Endothelial cell of umbilical vein (primary cell): ENCODE results near the gene ATP5IF1. TPM values are rescaled to one million over a fixed set of nuclear protein-coding genes. Genes with fewer than 3 reads are reported as not detected.

Experiments used
- BruUV-seq: library from RNA; stranded (reverse); fragments of 400-500 nt; replicated peaks from 2 replicates; lab custom pipeline; 2021; lab: Mats Ljungman, UMichigan
- CTCF ChIA-PET: fragments of 300-600, 350-600 bp; sonication (Branson Sonifier 250); formaldehyde crosslinking; loops from one replicate; lab custom pipeline; 2021; ENCODE audit warnings: antibody characterized with exemption, inconsistent platforms; lab: Charles Lee
- POLR2A ChIA-PET: fragments of 300-600, 350-600 bp; sonication (Branson Sonifier 250); formaldehyde crosslinking; loops from one replicate; lab custom pipeline; 2021; ENCODE audit warnings: antibody characterized with exemption, inconsistent platforms; lab: Charles Lee
- DNase-seq: peaks from one replicate; pipeline ENCODE4 v3.0.0-alpha.2; 2011; ENCODE audit warnings: low read depth, low spot score
- FAIRE-seq: peaks from 2 replicates; lab custom pipeline; 2011; peaks lifted over from hg19 to GRCh38; lab: Jason Lieb, UNC
- H2AFZ ChIP-seq: 2 replicates; pipeline ENCODE4 v1.6.0; 2012; ENCODE audit warnings: low read depth, low read length, control low read depth, inconsistent platforms
- H3K27ac ChIP-seq: 2 replicates; pipeline ENCODE4 v1.5.1; 2011; ENCODE audit warnings: low read depth, mild to moderate bottlenecking, control low read depth, low read length, moderate library complexity; ENCODE audit not compliant: insufficient read depth
- H3K27me3 ChIP-seq, 2 experiments: 2 replicates each; pipeline versions ENCODE4 v1.6.0 to v1.6.1; 2011; ENCODE audit warnings: low read length in 2 of 2, mixed read lengths in 1 of 2; ENCODE audit not compliant: control insufficient read depth in 2 of 2, insufficient read depth in 2 of 2
- H3K36me3 ChIP-seq, 2 experiments: 2 replicates in 1 of 2; 3 replicates in 1 of 2; pipeline ENCODE4 v1.5.1; 2011; ENCODE audit warnings: low read length in 2 of 2, mild to moderate bottlenecking in 1 of 2, moderate library complexity in 1 of 2; ENCODE audit not compliant: control insufficient read depth in 2 of 2, insufficient read depth in 2 of 2; ENCODE audit errors: extremely low read depth in 1 of 2
- H3K4me1 ChIP-seq: 3 replicates; pipeline ENCODE4 v1.5.1; 2011; ENCODE audit warnings: mild to moderate bottlenecking, low read length; ENCODE audit not compliant: control insufficient read depth, insufficient read depth; ENCODE audit errors: extremely low read depth
- H3K4me2 ChIP-seq: 2 replicates; pipeline ENCODE4 v1.6.1; 2011; ENCODE audit warnings: low read length, control low read depth, mixed read lengths; ENCODE audit not compliant: insufficient read depth
- H3K4me3 ChIP-seq, 3 experiments: fragments of 200-600 bp in 1 of 3; sonication (generic), shearing (Covaris generic) in 1 of 3; replicated peaks in 1 of 3; 2 replicates each; pipeline ENCODE4 v1.5.1; 2011 to 2016; ENCODE audit warnings: control low read depth in 3 of 3, low read length in 3 of 3, mild to moderate bottlenecking in 2 of 3, inconsistent platforms in 1 of 3, low read depth in 1 of 3, moderate library complexity in 1 of 3; ENCODE audit not compliant: insufficient read depth in 1 of 3
- H3K79me2 ChIP-seq: 2 replicates; pipeline ENCODE4 v1.6.0; 2012; ENCODE audit warnings: low read length, inconsistent platforms; ENCODE audit not compliant: control insufficient read depth, insufficient read depth
- H3K9ac ChIP-seq: replicated peaks from 2 replicates; pipeline ENCODE3; 2011; ENCODE audit warnings: low read length, control low read depth; ENCODE audit not compliant: insufficient read depth; ENCODE audit errors: extremely low read depth
- H3K9me1 ChIP-seq: replicated peaks from 3 replicates; pipeline ENCODE4 v1.6.0; 2011; ENCODE audit warnings: mild to moderate bottlenecking, low read length; ENCODE audit not compliant: control insufficient read depth, insufficient read depth; ENCODE audit errors: extremely low read depth
- H3K9me3 ChIP-seq: replicated peaks from 2 replicates; pipeline ENCODE4 v1.5.1; 2012; ENCODE audit warnings: low read length, inconsistent platforms; ENCODE audit not compliant: control insufficient read depth, insufficient read depth
- H4K20me1 ChIP-seq: replicated peaks from 2 replicates; pipeline ENCODE3; 2011; ENCODE audit warnings: mild to moderate bottlenecking, low read length; ENCODE audit not compliant: control insufficient read depth, insufficient read depth; ENCODE audit errors: extremely low read depth
- EZH2 ChIP-seq: IDR thresholded peaks from 2 replicates; pipeline ENCODE4 v1.6.1; 2012; ENCODE audit warnings: borderline replicate concordance, low read depth, mild to moderate bottlenecking, moderate library complexity, low read length, inconsistent platforms; ENCODE audit not compliant: severe bottlenecking
- FOS ChIP-seq: IDR thresholded peaks from 2 replicates; pipeline ENCODE4 v1.6.1; 2011; ENCODE audit warnings: mild to moderate bottlenecking, low read length, moderate library complexity, borderline replicate concordance; ENCODE audit not compliant: insufficient read depth
- GATA2 ChIP-seq: IDR thresholded peaks from 2 replicates; pipeline ENCODE4 v1.7.0; 2011; ENCODE audit warnings: low read depth, mild to moderate bottlenecking, moderate library complexity, mixed read lengths, low read length; ENCODE audit not compliant: insufficient read length, insufficient read depth
- JUN ChIP-seq: IDR thresholded peaks from 2 replicates; pipeline ENCODE4 v1.6.1; 2011; ENCODE audit warnings: borderline replicate concordance, low read depth; ENCODE audit not compliant: insufficient read length, insufficient read depth
- MAX ChIP-seq: IDR thresholded peaks from 2 replicates; pipeline ENCODE4 v1.6.1; 2011; ENCODE audit not compliant: insufficient read depth, insufficient read length
- MYC ChIP-seq: IDR thresholded peaks from one replicate; pipeline ENCODE4 v1.6.1; 2011; ENCODE audit warnings: mild to moderate bottlenecking, low read depth, low read length
- POLR2A ChIP-seq: IDR thresholded peaks from 2 replicates; pipeline ENCODE4 v1.6.1; 2012; ENCODE audit warnings: low read depth, mild to moderate bottlenecking, control low read depth, low read length
- POLR2AphosphoS5 ChIP-seq: IDR thresholded peaks from 2 replicates; pipeline ENCODE4 v1.6.1; 2012; ENCODE audit warnings: low read depth, mild to moderate bottlenecking, control low read depth, low read length, moderate library complexity; ENCODE audit not compliant: insufficient read depth
- dilution Hi-C: fragments of 300-500 bp; cut with MboI; formaldehyde crosslinking; loops from one replicate; pipeline ENCODE4 v1.15.0; 2019; ENCODE audit warnings: low sequenced_read_pairs; ENCODE audit not compliant: extremely low pct_ligation_motif_present
- intact Hi-C: fragments of 100-400 bp; cut with micrococcal nuclease; formaldehyde crosslinking; loops from one replicate; pipeline ENCODE4 v1.10.0; 2022
- polyA plus RNA-seq, 4 experiments: library from polyadenylated mRNA; depleted of rRNA in 3 of 4; stranded (reverse) in 3 of 4; unstranded in 1 of 4; fragments of >200 nt; gene quantifications; 2 replicates each; pipeline versions ENCODE4 v1.2.1 to v1.2.3, GENCODE V29; 2011 to 2012; ENCODE audit warnings: missing spikeins in 1 of 4
- total RNA-seq: library from RNA; stranded (reverse); gene quantifications from 2 replicates; pipeline ENCODE4 v1.2.3, GENCODE V29; 2021
- TF ChIP-seq, protein P1 (sequence below), 2 donors: IDR thresholded peaks; 1 replicate in 1 of 2; 2 replicates in 1 of 2; pipeline ENCODE4 v1.5.1; 2011; ENCODE audit warnings: low read length in 2 of 2, mild to moderate bottlenecking in 2 of 2, moderate library complexity in 2 of 2, control low read depth in 1 of 2, inconsistent platforms in 1 of 2, low read depth in 1 of 2; ENCODE audit not compliant: insufficient read depth in 1 of 2; ENCODE audit errors: extremely low read depth in 1 of 2

ATP5IF1 gene
- total and polyA plus RNA-seq, 2 donors (not counting 3 experiments of a cell fraction or from before 2014, with no cell fraction given): 133 to 243 TPM

GRCh38 chr1:28286111-28286510 is 50.2 kb downstream of the ATP5IF1 start:
- TF ChIP-seq, protein P1, sequence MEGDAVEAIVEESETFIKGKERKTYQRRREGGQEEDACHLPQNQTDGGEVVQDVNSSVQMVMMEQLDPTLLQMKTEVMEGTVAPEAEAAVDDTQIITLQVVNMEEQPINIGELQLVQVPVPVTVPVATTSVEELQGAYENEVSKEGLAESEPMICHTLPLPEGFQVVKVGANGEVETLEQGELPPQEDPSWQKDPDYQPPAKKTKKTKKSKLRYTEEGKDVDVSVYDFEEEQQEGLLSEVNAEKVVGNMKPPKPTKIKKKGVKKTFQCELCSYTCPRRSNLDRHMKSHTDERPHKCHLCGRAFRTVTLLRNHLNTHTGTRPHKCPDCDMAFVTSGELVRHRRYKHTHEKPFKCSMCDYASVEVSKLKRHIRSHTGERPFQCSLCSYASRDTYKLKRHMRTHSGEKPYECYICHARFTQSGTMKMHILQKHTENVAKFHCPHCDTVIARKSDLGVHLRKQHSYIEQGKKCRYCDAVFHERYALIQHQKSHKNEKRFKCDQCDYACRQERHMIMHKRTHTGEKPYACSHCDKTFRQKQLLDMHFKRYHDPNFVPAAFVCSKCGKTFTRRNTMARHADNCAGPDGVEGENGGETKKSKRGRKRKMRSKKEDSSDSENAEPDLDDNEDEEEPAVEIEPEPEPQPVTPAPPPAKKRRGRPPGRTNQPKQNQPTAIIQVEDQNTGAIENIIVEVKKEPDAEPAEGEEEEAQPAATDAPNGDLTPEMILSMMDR (IDR thresholded peaks at IDR 0.05; ENCODE audit: extremely low read depth in 1 of 2, insufficient read depth in 1 of 2, low read depth in 1 of 2, low read length in 2 of 2): no peak
- TF ChIP-seq GATA2 (no peak), POLR2A (no peak), JUN (no peak), EZH2 (no peak), FOS (no peak), POLR2AphosphoS5 (no peak), MAX (no peak), MYC (no peak)
- no peak for FAIRE-seq
- Histone ChIP-seq H3K4me3 (no peak overlapping the region), H3K27me3 (no peaks in the 10 kb centered on the region), H3K9me1 (no peaks in the 10 kb centered on the region), H3K79me2 (no peaks in the 10 kb centered on the region), H3K9me3 (no peaks in the 10 kb centered on the region), H3K27ac (no peak overlapping the region), H3K36me3 (peaks cover 0 to 11% of the 10 kb centered on the region in 2 experiments), H3K4me2 (no peak overlapping the region), H2AFZ (no peak overlapping the region), H3K4me1 (no peaks in the 10 kb centered on the region), H3K9ac (no peak overlapping the region), H4K20me1 (no peaks in the 10 kb centered on the region)
- CTCF ChIA-PET: interaction anchor here (1.3 to 2.6 kb wide), 4 partner anchors 20 to 74 kb away, joined by 3 to 11 read pairs (median 8); no protein-coding TSS in a partner anchor
- POLR2A ChIA-PET: no interaction called here
- dilution Hi-C loops: no loop called here
- BruUV-seq: no TSS peak
- no peak for DNase-seq
- intact Hi-C loops: no loop called here

Other genes starting within 250 kb of the ATP5IF1 start
- 29.7 and 33.0 TPM in 2 replicates for gene EYA3, start 147.5 kb upstream of the ATP5IF1 start, total RNA-seq
- gene EYA3, start 147.5 kb upstream of the ATP5IF1 start, polyA plus RNA-seq: 12.7 TPM in 2 replicates
- 0.18 and 0.20 TPM in 2 replicates for gene PTAFR, start 59.4 kb upstream of the ATP5IF1 start, total RNA-seq
- 0.32 and 0.33 TPM in 2 replicates for gene PTAFR, start 59.4 kb upstream of the ATP5IF1 start, polyA plus RNA-seq
- 101 and 106 TPM in 2 replicates for gene DNAJC8, start 3.1 kb upstream of the ATP5IF1 start, total RNA-seq
- 71.0 and 73.3 TPM in 2 replicates for gene DNAJC8, start 3.1 kb upstream of the ATP5IF1 start, polyA plus RNA-seq
- 13.1 and 13.2 TPM in 2 replicates for gene SESN2, start 23.4 kb downstream of the ATP5IF1 start, total RNA-seq
- gene SESN2, start 23.4 kb downstream of the ATP5IF1 start, polyA plus RNA-seq: 11.6 and 14.4 TPM in 2 replicates
- gene MED18, start 92.9 kb downstream of the ATP5IF1 start, total RNA-seq: 12.5 and 15.6 TPM in 2 replicates
- 19.7 and 20.2 TPM in 2 replicates for gene MED18, start 92.9 kb downstream of the ATP5IF1 start, polyA plus RNA-seq
- 59.7 and 61.0 TPM in 2 replicates for gene PHACTR4, start 133.6 kb downstream of the ATP5IF1 start, total RNA-seq
- 18.2 and 25.4 TPM in 2 replicates for gene PHACTR4, start 133.6 kb downstream of the ATP5IF1 start, polyA plus RNA-seq